PFSK-1 (cell line): ENCODE measurements around the gene FLRT1.

Source experiments
- FOXP2 ChIP-seq: optimal IDR thresholded peaks from 2 replicates; pipeline ENCODE3; 2011; ENCODE audit warnings: borderline replicate concordance, control low read depth, inconsistent platforms; ENCODE audit not compliant: insufficient read depth; ENCODE audit errors: extremely low read length, extremely low read depth
- POLR2AphosphoS5 ChIP-seq: IDR thresholded peaks from 2 replicates; pipeline ENCODE4 v1.6.1; 2012; ENCODE audit warnings: low read depth, mild to moderate bottlenecking, control low read depth, low read length, moderate library complexity
- SIN3A ChIP-seq: IDR thresholded peaks from 2 replicates; pipeline ENCODE4 v1.6.1; 2012; ENCODE audit warnings: mild to moderate bottlenecking, low read length, moderate library complexity, borderline replicate concordance; ENCODE audit not compliant: insufficient read depth
- TAF1 ChIP-seq: IDR thresholded peaks from 2 replicates; pipeline ENCODE4 v1.6.1; 2012; ENCODE audit warnings: low read length, control low read depth, borderline replicate concordance; ENCODE audit not compliant: insufficient read depth
- TF ChIP-seq, protein P1 (sequence below), 2 experiments: IDR thresholded peaks; 2 replicates each; pipeline versions ENCODE4 v1.6.1 to v1.8.0; 2011 to 2012; ENCODE audit warnings: low read depth in 2 of 2, low read length in 2 of 2, control low read depth in 1 of 2, inconsistent platforms in 1 of 2, mild to moderate bottlenecking in 1 of 2, moderate library complexity in 1 of 2; ENCODE audit not compliant: insufficient read depth in 1 of 2

GRCh38 chr11:64070314-64070681 is 34.6 kb downstream of the FLRT1 start:
- TF ChIP-seq SIN3A, result no peak
- no peak for TF ChIP-seq FOXP2
- no peak for TF ChIP-seq TAF1
- TF ChIP-seq, protein P1, sequence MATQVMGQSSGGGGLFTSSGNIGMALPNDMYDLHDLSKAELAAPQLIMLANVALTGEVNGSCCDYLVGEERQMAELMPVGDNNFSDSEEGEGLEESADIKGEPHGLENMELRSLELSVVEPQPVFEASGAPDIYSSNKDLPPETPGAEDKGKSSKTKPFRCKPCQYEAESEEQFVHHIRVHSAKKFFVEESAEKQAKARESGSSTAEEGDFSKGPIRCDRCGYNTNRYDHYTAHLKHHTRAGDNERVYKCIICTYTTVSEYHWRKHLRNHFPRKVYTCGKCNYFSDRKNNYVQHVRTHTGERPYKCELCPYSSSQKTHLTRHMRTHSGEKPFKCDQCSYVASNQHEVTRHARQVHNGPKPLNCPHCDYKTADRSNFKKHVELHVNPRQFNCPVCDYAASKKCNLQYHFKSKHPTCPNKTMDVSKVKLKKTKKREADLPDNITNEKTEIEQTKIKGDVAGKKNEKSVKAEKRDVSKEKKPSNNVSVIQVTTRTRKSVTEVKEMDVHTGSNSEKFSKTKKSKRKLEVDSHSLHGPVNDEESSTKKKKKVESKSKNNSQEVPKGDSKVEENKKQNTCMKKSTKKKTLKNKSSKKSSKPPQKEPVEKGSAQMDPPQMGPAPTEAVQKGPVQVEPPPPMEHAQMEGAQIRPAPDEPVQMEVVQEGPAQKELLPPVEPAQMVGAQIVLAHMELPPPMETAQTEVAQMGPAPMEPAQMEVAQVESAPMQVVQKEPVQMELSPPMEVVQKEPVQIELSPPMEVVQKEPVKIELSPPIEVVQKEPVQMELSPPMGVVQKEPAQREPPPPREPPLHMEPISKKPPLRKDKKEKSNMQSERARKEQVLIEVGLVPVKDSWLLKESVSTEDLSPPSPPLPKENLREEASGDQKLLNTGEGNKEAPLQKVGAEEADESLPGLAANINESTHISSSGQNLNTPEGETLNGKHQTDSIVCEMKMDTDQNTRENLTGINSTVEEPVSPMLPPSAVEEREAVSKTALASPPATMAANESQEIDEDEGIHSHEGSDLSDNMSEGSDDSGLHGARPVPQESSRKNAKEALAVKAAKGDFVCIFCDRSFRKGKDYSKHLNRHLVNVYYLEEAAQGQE (IDR thresholded peaks at IDR 0.05; ENCODE audit: insufficient read depth in 1 of 2, low read depth in 2 of 2, low read length in 2 of 2), result no peak
- no peak for TF ChIP-seq POLR2AphosphoS5
